Right hindlimb (tissue), 1 donor: Measurements from ENCODE around the gene ABLIM1.
A peak's percentile ranks its signal among the peaks of the same experiment; 100 is the strongest.

Experiments used
- DNase-seq: peaks from one replicate; pipeline ENCODE4 v3.0.0-alpha.2; 2018

The ABLIM1 gene

DNA sequence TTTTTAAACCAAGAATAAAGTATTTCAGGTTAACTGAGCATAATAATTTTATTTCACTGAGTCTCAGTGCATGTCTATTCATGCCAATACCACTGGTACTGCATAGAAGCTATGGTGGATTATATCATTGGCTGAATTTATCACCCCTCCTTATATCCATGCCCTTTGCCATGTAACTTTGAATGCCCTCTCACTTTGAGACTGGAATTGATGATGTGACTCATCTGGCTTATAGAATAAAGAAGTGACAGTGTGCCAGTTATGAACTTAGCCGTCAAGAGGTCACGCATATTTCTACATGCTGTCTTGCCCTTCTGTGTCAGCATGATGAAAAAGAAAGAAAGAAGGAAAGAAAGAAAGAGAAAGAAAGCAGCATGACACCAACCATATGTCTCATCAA lies 20.7 kb upstream of the ABLIM1 start:
- no peak for DNase-seq

DNA sequence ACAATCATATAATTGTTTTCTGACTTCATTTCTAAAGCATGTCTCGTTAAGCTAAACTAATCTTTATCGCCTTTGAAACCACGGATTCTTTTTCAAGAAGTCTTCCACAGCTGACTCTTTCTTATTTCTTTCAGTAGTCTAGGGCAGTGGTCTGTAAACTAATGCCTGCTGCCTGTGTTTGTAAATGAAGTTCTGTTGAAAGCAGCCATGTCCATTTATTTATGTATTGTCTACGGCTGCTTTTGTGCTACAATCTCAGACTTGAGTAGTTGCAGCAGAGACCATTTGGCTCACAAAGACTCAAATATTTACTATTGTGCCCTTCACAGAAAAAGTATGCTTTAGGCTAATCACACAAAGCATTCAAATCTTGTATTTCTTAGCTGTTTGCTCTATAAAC lies 20.3 kb upstream of the ABLIM1 start:
- no peak for DNase-seq

GRCh38 chr10:114674346-114674745 lies 16.3 kb upstream of the ABLIM1 start:
- no peak for DNase-seq

DNA sequence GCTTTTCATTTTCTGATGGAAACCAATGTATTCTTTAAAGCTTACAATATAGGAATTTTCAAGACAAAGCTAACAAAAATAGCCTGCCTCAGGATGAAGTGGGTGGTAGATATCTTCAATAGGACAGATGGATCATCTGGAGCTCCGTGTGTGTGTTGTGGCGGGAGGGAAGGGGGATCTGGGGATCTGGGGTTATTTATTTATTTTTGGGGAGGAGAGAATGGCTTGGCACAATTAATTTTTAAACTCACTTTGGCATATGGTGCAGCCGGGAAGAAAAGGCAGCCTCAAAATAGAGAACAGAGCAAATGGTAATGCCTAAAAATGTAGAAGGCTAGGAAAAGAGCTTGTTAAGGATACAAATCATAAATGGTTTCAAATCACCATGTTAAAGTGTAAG lies 11.6 kb upstream of the ABLIM1 start:
- no peak for DNase-seq

- no peak for DNase-seq
Observed at GRCh38 chr10:114668375-114669080, 10.5 kb upstream of the ABLIM1 start.

DNA sequence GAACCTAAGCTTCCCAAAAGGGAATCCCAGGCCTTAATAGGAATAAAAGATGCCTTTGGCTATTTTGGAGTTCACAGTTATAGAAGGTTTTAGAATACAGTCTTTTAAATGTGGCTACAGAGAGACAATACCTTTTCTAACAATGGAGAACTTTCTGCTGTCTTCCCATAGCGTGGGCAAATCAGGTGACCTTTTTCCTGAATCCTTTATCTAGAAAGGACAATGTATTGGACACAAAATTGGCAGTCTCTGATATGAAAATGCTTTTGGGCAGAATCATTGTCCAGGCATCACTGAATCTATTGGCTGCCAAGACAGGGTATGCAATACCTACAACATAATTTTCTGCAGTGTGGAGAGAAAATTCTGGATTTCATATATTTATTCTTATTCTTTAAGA lies 7.8 kb upstream of the ABLIM1 start:
- DNase-seq, result no peak

- no peak for DNase-seq
Observed at GRCh38 chr10:114665406-114665805, 7.3 kb upstream of the ABLIM1 start.

DNA sequence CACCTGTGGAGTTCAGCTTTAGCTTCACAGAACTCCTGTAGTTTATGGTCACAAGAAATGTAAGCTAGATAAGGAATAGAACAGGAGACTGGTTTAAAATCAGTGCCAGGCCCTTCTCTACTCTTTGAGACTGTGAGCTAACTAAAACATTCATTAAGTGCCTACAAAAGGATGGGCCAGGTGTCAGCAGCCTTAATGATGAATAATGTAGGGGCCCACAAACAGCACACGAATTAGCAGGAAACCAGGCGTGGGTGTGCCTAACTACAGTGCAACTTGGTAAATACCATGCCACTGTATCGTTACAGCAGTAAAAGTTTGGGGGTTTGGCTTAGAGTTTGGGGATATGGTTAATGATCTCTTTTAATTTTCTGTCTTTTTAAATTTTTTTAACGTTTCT lies 6.1 kb upstream of the ABLIM1 start:
- DNase-seq, result no peak

DNA sequence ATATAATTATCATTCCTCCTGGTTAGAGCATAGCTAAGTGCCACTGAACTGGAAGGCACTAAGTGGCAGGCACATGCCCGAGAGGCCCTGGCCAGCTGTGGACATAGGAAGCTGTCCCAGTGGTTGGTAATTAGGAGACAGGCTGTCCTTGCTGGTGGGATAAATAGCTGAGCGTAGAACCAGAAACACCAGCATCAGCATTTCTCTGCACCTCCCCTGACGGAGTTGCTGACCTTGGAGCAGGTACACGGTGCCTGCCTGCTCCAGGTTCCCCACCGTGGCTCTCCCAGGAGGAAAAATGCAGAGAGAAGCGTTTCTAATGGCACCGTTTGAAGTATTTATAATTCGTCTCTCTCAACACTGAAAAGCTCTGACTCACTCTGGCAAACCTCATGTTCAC lies 5.6 kb upstream of the ABLIM1 start:
- DNase-seq, result no peak

DNA sequence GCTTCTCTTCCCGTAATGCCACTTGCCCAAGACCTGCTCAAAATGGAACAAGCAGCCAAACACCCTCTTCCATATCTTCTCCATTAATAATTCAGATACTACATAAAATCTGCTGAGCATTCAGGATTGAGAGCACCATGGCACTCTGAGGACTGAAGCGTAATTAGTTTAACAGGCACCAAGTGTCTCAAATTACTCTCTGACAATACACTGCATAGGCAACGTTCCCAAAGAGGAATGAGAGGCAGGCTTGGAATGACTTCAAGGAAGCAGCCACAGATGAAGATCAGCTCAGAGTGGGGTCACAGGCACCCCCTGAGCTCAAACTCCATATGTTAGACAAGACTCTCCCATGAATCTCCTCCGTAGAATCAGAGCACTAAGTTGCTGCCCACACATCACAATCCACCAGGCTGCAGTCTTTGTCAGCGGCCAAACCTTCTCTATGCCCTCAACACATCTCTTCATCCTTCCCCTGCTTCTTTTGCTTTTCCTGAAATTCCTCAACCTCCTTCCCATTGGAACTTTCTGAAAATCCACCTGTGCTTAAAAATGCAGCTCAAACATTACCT lies 4.7 kb upstream of the ABLIM1 start:
- DNase-seq, result peak; percentile 27

DNA sequence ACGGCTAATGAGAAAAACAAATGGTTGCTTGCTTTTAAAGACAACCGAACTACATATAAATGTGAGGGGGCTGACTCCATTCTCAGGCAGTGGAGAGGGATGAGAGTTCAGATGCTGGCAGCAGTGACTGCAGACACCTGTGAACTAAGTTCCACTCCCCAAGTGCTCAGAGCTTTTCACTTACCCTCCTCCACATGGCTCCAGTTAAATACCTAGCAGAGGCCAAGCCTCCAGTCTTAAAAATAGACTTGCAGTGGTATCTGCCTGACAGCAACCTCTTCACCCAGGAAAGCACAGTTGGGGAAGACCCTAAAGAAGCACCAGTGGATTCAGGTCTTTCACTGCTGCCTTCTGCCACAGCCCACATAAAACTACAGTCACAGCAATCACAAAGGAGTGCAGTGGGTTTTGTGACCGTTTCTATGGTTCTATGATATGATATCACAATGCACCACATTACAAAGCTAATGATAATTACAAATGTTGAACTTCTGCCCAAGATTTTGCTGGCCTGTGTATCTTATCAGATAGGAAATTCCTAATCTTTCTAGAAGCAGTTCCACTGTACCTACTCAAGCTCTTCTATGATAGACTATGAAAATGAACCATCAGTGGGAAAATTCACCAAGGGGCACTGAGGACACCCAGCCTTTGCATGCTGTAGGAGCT lies 3.3 kb upstream of the ABLIM1 start:
- no peak for DNase-seq

- DNase-seq, result no peak
Observed at GRCh38 chr10:114655671-114656070, 2.4 kb downstream of the ABLIM1 start.

DNA sequence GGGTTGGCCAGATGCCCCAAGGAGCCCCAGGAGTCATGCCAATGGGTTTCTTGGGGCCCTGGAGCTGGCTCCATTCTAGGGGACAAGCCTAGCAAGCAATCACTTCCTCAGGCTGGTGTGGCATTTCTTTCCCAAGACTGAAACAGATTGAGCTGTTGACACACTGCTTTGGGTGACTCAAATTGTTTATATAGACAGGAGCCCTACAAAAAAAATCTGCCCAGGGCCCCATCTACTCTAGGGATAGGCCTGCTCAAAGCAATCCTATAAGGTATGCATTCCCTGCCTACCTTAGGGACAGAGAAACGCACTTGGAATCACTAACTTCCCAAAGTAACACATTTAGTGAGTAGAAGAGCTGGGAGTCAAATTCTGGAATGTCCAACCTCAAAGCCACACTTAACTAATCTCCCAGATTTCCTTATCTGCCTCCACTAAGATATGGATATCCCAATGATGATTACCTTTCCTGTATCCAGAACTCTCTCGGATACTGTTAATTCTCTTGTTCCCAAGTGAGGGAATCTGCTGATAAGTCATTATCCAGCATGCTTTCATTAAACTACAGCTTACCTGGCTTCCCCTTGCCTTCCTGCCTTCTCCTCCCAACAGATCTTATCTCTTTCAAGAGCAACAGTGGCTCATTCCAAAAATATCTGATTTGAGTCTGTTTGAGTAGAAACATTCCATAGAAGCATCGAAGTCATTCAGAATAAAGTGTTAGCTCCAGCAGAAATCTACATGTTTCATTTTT lies 3.1 kb downstream of the ABLIM1 start:
- no peak for DNase-seq

- DNase-seq, result no peak
Observed at GRCh38 chr10:114653926-114654325, 4.1 kb downstream of the ABLIM1 start.

DNA sequence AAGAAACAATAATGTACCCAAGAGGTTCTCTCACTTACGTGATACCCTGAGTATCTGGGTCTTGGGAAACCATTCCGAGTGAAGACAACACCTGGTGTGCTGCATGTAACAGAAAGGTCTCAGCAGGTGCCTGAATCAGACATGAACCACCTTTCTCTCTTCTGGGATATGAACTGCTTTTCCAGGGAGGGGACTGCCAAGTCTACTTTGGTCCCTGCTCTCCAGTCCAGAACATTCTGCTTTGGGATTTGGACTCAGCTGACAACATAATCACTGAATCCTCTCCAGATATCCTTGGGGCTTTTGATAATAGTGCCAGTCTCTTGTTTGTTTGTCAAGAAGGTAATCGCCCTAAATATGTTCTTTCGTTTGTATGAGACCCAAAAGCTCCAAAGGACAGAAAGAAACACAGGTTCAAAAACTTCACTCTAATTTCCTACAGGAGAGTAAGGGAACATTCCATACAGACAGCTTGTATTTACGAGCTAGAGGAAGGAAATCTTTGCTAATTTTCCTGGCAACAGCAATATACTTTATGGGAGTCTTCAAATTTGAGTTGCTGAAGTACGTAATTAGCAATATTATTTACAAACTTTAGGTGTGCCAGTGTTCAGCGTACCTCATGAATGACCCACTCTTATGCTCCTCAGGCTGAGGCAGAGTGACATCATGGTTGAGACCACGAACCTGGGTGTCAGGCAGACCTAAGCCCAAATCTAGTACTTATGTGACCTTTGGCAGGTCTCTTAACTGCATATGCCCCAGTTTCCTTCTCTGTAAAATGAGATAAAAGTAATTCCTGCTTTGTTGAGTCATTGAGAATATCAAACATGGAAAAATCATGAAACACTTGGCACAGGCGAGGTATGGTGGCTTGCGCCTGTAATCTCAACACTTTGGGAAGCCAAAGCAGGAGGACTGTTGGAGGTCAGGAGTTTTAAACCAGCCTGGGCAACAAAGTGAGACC lies 5.4 kb downstream of the ABLIM1 start:
- no peak for DNase-seq

- DNase-seq, result no peak
Observed at GRCh38 chr10:114650831-114651230, 7.2 kb downstream of the ABLIM1 start.

DNA sequence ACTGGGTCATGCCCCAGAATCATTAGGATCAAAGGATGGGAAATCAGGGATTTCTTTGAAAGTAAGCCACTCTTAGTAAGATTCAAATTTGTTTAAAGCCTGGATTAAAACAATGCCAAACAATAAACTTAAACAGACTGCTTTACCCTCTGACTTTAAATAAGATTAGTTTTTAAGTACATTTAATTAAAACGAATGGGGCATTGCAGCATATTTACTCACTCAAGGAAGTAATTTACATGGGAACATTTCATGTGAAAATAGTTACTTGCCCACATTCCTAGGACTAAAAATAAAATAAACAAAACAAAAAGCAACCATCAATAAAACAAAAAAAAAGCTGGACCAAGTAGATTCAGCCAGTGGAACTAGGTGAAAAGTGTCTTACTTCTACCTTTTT lies 7.8 kb downstream of the ABLIM1 start:
- DNase-seq, result no peak

DNA sequence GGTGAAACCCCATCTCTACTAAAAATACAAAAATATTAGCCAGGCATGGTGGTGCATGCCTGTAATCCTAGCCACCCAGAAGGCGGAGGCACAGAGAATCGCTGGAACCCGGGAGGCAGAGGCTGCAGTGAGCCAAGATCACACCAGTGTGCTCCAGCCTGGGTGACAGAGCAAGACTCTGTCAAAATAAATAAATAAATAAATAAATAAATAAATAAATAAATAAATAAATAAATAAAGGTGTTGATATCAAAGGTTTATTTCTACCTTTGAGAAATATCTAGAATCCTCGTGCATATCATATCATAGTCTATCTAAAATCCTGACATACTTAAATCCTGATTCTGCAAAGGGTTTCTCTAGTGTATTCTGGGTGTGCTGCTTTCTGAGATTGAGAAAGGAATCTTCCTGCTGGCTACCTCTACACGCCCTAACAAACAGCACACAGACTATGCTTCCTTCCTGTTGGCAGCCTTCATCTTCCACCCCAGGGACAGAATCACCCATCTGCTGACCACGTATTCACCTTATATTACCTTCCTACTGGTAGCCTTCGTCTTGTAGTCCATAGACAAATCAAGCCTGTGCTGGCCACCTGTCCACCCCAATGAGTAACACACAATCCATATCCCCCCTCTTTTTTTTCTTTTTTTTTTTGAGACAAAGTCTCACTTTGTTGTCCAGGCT lies 8.7 kb downstream of the ABLIM1 start:
- DNase-seq, result no peak

DNA sequence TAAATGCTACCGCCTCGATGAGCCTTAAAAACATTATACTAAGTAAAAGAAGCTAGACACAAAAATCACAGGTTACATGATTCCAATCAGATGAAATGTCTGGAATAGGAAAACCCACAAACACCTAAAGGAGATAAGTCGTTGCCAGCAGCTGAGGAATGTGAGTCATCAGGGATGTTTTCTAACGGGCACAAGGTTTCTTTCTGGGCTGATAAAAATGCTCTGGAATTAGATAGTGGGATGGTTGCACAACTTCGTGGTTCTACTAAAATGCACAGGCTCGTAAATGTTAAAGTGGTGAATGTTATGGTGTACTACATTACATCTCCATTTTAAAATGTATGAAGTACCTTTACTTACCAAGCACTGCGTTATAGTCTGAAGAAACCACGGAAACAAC lies 9.7 kb downstream of the ABLIM1 start:
- DNase-seq, result no peak

GRCh38 chr10:114647545-114648138 lies 10.4 kb downstream of the ABLIM1 start:
- no peak for DNase-seq

DNA sequence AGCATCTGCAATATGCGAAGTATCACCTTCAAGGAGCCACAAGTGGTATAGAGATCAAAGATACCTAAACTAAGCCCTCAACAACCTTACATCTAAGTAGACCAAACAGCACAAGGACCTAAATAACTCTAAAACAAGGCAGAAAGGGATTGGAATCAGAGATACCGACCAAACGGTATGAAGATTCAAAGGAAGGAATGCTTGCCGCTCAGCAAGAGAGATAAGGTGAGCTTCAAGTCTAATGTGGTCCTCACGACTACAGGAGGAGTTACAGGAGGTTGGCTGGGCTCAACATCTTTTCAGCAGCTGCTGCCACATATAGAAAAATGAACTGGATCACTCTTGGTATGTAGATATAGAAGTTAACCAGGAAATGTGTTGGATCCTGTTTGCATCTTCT lies 11.6 kb downstream of the ABLIM1 start:
- DNase-seq, result no peak

DNA sequence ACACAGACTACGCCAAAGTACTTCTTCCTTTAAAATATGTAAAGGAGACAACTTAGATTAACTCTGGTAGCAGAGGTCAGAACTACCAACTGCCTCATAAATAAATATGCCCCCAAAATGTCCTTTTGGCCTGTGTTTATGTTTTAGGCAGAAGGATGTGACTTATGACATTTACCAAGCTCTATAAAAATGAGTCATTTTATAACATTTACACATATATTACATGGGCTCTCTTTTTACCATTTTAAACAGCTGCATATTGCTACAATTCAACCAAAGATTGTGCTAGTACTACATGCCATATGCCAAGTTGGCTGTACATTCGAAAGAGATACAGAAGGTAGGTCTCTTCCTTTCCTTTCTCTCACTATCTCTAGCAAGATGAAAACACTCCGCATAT lies 12.4 kb downstream of the ABLIM1 start:
- no peak for DNase-seq
